ENCODE results near the gene NTSR1.

NTSR1 gene

DNA sequence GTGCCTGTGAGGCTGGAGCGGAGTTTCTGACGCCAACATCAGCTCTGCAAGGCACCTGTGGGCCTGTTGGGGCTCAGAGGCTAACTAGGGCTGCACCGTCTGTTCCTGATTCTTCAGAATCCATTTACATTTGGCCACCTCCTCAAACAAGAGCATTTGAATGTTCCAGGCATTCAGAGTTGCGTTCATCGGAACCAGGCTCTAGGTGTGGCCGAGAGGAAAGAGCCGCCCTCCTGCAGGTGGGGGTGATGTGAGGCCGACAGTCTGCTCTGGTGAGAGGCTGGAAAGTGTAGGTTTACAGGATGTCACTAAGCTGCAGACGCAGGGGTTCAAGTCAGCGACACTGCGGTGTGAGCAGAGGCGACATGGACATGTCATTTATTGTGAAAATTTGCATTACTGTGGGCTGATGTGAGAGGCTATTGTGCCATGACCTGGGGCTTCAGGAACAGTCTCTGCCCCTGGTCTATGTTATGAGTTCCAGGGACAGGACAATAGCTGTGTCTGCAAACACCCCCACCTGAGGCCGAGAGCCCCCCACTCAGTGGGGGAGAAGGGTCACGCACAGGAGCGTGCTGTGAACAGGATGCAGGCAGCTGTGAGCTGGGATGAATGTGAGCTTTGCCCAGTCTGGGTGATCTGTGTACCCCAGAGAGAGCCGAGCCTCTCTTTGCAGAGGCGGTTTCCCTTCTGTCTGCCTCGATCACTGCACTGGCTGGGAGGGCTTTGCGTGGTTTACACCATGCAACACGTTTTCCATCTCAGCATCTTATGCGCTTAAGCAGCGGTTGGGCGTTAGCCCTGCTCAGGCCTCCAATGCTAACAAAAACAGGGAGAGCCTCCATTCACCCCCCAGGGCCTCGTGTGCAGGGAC is 45.3 kb upstream of the NTSR1 start:
- no peak overlapping the region for H3K4me3 ChIP-seq (ENCODE audit: insufficient read length, low read depth)
- peak overlapping the region; percentile 33 for H3K9ac ChIP-seq (ENCODE audit: insufficient read length, low read depth)
- no peak for DNase-seq (ENCODE audit: low read depth, low spot score)
- TF ChIP-seq YY1 (IDR thresholded peaks at IDR 0.05; ENCODE audit: insufficient read depth, insufficient read length) (no peak), SUZ12 (IDR thresholded peaks at IDR 0.05; ENCODE audit: extremely low read depth, insufficient read depth, insufficient read length) (no peak), ZNF274 (IDR thresholded peaks at IDR 0.05; ENCODE audit: low read depth, low read length) (no peak)
- peaks cover 17% of the 10 kb centered on the region for H3K4me1 ChIP-seq (ENCODE audit: insufficient read depth, insufficient read length)
- peaks cover 6% of the 10 kb centered on the region for H3K27me3 ChIP-seq (ENCODE audit: insufficient read depth, insufficient read length)
- no peaks in the 10 kb centered on the region for H3K36me3 ChIP-seq (ENCODE audit: insufficient read depth, insufficient read length, low read length)
- H3K9me3 ChIP-seq (ENCODE audit: insufficient read depth, low read length): no peaks in the 10 kb centered on the region

DNA sequence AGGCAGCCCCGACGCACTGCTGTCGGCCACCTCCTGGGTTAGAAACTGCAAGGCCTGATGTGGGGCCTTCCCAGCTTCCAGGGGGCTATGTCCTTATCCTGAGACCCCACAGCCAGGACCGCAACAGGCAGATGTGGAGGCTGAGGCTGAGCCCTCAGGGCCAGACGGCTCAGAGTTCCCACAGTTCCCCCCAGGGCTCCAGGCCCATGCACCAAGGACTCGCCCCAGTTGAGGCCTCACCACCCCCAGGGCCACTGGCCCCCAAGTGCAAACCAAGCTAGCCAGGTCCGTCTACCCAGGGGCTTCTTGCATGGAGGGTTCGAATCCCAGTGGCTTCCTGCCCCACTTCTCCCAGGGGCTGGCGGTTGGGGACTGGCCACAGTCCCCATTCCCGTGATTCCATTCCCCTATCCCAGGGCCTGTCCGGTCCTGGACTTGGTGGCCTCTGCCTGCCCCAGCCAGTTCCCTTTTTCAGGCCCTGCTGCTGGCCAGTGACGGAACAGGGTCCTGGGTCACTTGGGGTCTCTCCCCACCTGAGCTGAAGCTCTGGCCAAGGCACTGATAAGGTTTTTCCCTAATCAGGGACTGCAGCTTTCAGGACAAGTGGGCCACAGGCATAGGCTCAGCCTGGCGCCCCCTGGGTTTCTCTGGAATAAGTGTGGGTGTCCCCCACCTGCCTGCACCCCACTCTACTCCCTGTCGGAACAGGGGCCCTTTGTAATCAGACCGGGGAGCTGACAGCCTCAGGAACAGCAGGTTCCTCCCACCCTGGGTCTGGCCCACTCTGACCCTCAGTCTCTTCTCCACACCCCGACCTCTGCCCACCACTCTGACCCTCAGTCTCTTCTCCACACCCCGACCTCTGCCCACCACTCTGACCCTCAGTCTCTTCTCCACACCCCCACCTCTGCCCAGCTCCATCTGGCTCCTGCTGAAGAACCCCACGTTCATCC is 44.3 kb upstream of the NTSR1 start:
- peaks cover 17% of the 10 kb centered on the region for H3K4me1 ChIP-seq (ENCODE audit: insufficient read depth, insufficient read length)
- H3K36me3 ChIP-seq (ENCODE audit: insufficient read depth, insufficient read length, low read length): no peaks in the 10 kb centered on the region
- H3K27me3 ChIP-seq (ENCODE audit: insufficient read depth, insufficient read length): peaks cover 6% of the 10 kb centered on the region
- peak overlapping the region; percentile 33 for H3K9ac ChIP-seq (ENCODE audit: insufficient read length, low read depth)
- no peak overlapping the region for H3K4me3 ChIP-seq (ENCODE audit: insufficient read length, low read depth)
- no peak for DNase-seq (ENCODE audit: low read depth, low spot score)
- TF ChIP-seq SUZ12 (IDR thresholded peaks at IDR 0.05; ENCODE audit: extremely low read depth, insufficient read depth, insufficient read length) (no peak), ZNF274 (IDR thresholded peaks at IDR 0.05; ENCODE audit: low read depth, low read length) (no peak), YY1 (IDR thresholded peaks at IDR 0.05; ENCODE audit: insufficient read depth, insufficient read length) (no peak)
- H3K9me3 ChIP-seq (ENCODE audit: insufficient read depth, low read length): no peaks in the 10 kb centered on the region

DNA sequence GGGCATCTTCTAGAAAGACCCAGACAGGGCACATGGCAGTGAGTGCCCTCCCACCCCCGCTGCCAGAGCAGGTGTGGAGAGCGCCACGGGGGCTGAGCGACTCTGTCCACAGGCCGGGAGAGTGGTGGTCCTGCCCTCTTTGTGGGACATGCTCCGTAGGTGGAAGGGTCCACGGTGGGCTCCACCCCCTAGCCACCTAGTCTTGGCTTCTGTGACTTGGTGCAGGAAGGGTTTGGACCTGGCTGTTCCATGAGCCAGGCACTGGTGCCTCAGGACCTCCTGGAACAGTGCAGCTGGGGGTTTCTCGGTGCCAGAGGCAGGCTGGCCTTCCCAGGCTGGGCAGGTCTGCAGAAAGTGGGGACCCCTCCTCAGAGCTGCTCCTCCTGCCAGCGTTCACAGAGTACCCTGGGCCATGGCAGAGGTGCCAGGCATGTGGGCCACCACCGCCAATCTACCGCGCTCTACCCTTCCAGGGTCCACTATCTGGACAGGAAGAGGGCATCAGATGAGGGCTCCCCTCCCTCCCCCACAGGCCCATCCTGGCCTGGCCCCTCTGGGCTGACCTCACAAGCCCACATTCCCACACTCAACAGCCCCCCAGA is 43.4 kb upstream of the NTSR1 start:
- no peaks in the 10 kb centered on the region for H3K36me3 ChIP-seq (ENCODE audit: insufficient read depth, insufficient read length, low read length)
- DNase-seq (ENCODE audit: low read depth, low spot score): no peak

GRCh38 chr20:62665826-62666735 is 42.6 kb upstream of the NTSR1 start:
- Histone ChIP-seq H3K9ac (ENCODE audit: insufficient read length, low read depth) (no peak overlapping the region), H3K27me3 (ENCODE audit: insufficient read depth, insufficient read length) (peaks cover 6% of the 10 kb centered on the region), H3K4me3 (ENCODE audit: insufficient read length, low read depth) (no peak overlapping the region), H3K4me1 (ENCODE audit: insufficient read depth, insufficient read length) (peaks cover 21% of the 10 kb centered on the region), H3K9me3 (ENCODE audit: insufficient read depth, low read length) (no peaks in the 10 kb centered on the region), H3K36me3 (ENCODE audit: insufficient read depth, insufficient read length, low read length) (no peaks in the 10 kb centered on the region)
- no peak for TF ChIP-seq YY1 (IDR thresholded peaks at IDR 0.05; ENCODE audit: insufficient read depth, insufficient read length)
- no peak for TF ChIP-seq SUZ12 (IDR thresholded peaks at IDR 0.05; ENCODE audit: extremely low read depth, insufficient read depth, insufficient read length)
- no peak for DNase-seq (ENCODE audit: low read depth, low spot score)

More for the DNA sequence above, 43.4 kb upstream of the NTSR1 start:
- Histone ChIP-seq H3K9me3 (ENCODE audit: insufficient read depth, low read length) (no peaks in the 10 kb centered on the region), H3K27me3 (ENCODE audit: insufficient read depth, insufficient read length) (peaks cover 6% of the 10 kb centered on the region), H3K9ac (ENCODE audit: insufficient read length, low read depth) (no peak overlapping the region), H3K4me1 (ENCODE audit: insufficient read depth, insufficient read length) (peaks cover 17% of the 10 kb centered on the region), H3K4me3 (ENCODE audit: insufficient read length, low read depth) (no peak overlapping the region)
- TF ChIP-seq YY1 (IDR thresholded peaks at IDR 0.05; ENCODE audit: insufficient read depth, insufficient read length): no peak
- no peak for TF ChIP-seq ZNF274 (IDR thresholded peaks at IDR 0.05; ENCODE audit: low read depth, low read length)
- no peak for TF ChIP-seq SUZ12 (IDR thresholded peaks at IDR 0.05; ENCODE audit: extremely low read depth, insufficient read depth, insufficient read length)

DNA sequence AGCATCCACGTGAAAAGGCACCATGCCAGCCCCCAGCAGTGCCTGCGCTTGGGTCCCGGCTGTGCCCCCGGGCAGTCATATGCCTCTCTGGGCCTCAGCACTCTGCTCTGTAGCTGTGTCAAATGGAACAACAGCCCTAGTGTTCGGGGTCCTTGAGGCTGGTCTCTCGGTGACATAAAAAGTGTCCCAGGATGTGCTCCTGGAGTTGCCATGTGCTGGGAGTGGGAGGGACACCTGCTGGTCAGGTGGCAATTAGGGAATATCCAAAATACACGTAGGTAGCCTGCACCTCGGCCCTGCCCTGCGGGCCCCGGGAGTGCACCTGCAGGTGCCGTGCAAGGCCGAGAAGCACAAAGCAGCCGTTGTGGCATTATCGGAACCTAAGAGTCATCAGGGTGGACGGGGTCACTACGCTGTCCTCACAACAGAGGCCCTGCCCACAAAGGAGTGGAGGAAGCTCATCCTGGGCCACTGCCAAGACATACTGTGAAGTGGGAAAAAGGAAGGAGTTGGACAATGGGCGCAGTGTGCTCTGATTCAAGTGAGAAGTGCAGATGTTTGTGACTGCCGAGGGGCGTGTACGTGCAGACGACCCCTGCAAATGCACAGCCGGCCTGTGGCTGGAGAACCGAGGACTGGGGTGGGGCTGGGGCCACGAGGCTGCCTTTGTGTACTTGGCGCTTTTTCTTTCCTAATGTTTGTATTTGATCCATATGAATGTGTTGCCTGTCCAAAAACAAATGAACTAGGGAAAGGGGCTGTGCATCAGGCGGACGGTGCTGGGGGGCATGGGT is 41.7 kb upstream of the NTSR1 start:
- Histone ChIP-seq H3K36me3 (ENCODE audit: insufficient read depth, insufficient read length, low read length) (no peaks in the 10 kb centered on the region), H3K9ac (ENCODE audit: insufficient read length, low read depth) (no peak overlapping the region), H3K4me3 (ENCODE audit: insufficient read length, low read depth) (no peak overlapping the region), H3K27me3 (ENCODE audit: insufficient read depth, insufficient read length) (peaks cover 6% of the 10 kb centered on the region), H3K9me3 (ENCODE audit: insufficient read depth, low read length) (no peaks in the 10 kb centered on the region), H3K4me1 (ENCODE audit: insufficient read depth, insufficient read length) (peaks cover 21% of the 10 kb centered on the region)
- TF ChIP-seq YY1 (IDR thresholded peaks at IDR 0.05; ENCODE audit: insufficient read depth, insufficient read length) (no peak), SUZ12 (IDR thresholded peaks at IDR 0.05; ENCODE audit: extremely low read depth, insufficient read depth, insufficient read length) (no peak), ZNF274 (IDR thresholded peaks at IDR 0.05; ENCODE audit: low read depth, low read length) (no peak)
- no peak for DNase-seq (ENCODE audit: low read depth, low spot score)

Measured in NT2/D1 (cell line).